Fibroblast of upper back skin (primary cell): ENCODE measurements around the gene RXRA.
A peak's percentile ranks its signal among the peaks of the same experiment; 100 is the strongest.

Experiments
- DNase-seq: peaks from one replicate; pipeline ENCODE4 v3.0.0-alpha.2; 2013

The RXRA gene

DNA sequence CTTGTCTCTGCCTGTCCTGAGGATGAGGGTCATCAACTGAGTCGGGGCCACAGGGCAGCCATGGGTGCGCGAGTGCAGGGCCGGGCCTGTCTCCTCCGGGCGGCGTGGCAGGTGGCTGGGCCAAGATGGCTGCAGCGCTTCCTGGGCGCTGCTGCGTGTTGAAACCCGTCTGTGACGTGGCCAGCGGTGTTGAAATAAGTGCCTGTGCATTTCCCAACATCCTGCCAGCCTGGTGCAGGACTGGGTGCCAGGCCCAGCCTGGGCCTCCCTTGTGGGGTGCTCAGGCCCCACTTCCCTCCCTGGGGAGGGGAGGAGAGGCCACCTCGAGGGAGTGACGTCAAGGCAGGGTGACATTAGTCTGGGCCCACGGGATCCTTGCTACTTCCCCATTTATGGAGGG is 45.5 kb downstream of the RXRA start:
- DNase-seq, result no peak

DNA sequence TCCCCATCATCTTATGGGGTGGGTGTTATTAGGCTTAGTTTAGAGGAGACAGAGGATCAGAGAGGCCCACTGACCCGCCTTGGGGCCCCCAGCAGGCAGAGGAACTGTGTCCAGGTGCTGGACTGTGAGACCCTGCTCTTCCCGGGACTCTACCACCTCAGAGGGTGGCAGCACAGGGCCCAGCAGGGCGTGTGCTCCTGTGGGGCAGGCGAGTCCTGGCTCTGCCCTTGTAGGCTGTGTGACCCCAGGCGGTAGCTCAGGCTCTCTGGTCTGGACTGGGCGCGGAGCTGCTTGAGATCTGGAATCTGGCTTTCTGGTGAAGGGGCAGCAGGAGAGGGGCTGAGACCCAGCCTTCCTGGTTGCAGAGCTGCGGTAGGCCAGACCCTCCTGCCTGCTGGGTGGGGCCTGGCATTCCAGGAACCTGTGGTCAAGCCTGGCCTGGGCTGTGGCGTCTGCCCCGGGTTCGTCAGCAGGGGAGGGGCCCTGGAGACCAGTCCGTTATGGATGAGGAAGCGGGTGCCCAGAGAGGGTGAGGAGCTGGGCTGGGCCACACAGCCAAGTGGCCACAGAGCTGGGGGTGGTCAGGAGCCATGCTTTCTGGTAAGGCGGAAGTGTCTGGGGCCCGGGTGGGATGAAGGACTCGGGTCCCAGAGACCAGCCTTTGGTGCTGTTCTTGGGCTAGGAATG is 46.5 kb downstream of the RXRA start:
- no peak for DNase-seq

DNA sequence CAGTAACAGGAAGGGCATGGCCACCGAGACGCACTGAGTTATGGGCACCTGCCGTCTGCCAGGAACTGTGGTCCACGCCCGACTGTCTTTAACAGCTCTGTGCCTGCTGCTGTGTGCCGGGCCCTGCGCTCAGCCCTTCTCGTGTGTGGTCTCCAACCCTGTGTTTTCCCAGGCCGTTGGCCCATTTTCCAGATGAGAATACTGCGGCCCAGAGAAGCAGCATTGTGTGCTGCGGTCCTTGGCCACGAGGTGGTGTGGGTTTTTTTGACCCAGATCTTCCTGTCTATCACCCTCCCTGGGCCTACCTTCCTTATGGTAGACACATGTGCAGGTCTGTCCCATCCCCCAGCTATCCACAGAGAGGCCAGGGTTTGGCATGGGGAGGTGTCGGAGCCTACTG is 47.0 kb downstream of the RXRA start:
- no peak for DNase-seq

DNA sequence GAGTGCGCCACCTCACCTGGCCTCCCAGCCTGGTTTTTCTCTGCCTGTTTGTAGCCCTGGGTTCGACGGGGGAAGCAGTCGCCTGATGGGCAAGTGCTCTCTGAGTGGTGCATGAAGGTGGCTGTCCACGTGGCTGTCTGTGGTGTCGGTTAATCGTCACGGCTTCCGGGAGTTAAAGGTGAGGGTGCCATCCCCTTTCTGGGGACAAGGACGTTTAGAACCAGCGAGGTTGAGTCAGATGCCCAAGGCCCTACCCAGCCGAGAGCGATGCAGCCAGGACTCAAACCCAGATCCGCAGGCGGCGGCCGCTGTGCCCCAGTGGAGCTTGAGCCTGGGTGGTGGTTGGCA is 47.7 kb downstream of the RXRA start:
- DNase-seq, result no peak

DNA sequence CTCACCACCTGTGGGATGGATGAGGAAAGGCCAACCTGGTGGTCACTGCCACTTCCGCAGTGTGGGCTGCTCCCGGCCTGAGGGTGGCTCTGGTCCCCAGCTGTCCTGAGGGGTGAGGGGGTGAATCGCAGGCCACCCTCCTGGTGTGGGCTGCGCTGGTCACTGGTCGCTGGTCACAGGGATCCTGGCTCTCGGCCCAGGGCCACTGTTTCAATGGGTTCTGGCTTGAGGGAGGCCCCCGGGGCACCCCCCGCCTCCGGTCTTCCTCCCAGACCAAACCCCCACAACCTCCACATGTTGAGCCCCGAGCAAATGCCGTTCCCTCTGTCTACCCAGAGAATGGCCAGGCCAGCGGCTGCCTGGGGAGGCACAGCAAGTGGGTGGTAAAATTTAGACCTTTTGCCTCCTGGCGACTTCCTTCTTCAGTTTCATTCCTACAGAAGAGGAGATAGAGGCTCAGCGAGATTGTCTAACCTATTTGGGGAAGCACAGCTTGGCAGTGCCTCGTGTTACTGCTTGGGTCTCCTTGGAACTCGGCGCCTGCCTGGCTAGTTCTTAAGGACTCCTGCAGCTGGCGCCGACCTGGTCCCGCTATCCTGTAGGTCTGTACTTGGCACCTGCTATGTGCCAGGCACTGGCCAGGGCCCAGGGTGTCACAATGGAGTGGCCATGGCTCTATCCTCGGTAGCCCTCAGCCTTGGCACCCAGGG is 48.2 kb downstream of the RXRA start:
- DNase-seq, result no peak

DNA sequence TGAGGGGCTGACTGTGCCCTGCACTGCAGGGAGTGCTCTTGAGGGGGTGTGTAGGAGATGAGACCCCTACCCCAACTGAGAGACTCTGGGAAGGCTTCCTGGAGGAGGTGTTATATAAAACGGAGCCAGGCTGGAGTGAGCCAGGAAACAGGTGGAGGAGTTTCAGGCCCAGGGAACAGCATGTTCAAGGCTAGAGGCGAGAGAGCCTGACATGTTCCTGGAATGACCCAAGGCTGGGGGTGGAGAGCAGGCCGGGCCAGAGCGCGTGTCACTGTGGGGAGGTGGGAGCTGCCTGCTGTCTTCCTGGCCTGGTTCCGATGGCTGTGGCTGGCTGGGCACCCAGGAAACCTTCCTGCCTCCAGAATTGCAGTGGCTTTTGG is 48.7 kb downstream of the RXRA start:
- DNase-seq, result no peak

DNA sequence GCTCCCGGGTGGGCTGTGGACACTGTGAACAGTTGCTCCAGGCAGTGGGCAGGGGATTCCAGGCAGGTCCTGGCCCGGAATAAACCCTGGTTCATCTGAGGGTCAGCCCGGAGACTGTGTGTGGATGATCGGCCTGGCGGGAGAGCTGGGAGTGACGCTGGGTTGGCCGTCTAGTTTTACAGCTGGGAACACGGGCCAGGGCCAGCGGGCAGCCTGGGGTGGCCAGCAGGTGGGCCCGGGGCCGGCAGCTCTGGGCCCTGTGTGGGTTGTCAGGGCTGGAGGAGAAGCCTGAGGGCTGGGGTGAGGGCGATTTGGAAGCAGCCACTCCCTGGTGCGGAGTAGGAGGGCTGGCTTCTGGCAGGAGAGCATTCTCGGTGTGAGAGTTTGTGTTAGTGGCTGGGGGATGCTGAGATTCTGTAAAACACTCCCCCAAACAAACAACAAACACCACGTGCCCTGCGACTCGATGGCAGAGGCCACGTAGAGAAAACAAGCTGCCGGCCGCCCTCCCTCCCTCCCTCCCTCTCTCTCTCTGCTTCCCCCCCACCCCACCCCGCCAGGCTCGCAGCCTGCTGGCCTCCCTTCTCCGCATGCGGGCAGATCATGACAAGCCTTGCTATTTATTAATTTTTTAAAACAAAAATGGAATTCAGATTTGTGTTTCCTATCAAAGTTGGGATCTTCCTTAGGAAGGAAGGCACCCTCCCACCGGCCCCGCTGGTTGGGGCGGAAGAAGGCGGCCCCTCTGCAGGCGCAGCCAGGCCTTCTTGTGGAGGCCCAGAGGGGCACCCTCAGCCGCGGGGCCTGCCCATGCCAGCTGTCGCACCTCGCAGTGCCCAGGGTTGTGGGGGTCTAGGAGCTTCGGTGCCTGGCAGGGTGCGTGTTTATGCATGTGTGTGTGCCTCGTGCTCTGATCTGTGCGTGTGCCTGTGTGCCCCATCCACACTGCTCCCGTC is 49.5 kb downstream of the RXRA start:
- DNase-seq, result no peak

DNA sequence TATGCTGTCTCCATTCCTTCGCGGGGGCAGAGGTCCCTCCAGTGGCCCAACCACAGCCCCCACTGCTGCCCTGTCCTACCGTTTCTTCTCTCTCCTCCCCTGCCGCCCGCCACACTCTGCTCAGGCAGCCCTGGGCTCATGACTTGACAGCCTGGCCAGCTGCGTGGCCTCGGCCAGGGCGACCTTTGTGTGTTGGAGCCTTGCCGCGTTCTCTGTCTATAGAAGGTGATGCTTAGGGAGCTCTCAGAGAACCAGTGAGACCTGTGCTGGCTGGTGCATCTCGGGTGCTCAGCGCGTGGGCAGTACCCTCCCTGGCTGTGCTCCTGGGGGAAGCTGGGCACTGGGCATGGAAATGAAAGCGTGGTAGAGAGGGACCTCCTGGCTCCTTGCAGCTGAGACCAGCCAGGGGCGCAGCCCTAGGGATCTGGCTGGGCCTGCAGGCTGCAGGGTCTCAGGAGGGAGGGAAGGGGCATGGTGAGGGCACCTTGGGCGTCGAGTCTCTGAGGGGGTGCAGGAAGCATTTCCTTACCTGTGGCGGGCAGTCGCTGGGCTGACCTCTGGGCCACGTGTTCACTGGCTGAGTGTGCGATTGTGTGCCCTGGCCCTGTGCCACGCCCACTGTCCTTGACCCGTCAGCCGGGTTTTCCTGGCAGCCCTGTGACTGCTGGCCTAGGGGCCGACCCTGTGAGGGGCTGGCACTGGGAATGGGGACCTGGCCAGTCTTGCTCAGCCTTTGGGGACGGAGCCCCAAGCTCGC is 50.3 kb downstream of the RXRA start:
- no peak for DNase-seq

DNA sequence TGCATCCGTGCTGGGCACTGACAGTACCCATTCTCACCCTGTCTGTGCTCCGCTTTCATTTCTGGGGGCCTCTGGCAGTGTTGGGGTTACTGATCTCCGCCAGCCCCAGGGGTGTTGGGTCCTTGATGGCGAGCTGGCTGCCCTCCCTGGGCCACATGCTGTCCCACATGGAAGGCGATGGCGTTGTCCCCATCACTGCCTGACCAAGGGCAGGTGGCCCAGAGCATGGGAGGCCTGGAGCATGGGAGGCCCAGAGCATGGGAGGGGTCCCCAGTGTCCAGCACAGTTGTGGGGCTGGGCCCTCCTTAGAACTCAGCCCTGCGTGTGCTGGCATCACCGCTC is 50.9 kb downstream of the RXRA start:
- no peak for DNase-seq

DNA sequence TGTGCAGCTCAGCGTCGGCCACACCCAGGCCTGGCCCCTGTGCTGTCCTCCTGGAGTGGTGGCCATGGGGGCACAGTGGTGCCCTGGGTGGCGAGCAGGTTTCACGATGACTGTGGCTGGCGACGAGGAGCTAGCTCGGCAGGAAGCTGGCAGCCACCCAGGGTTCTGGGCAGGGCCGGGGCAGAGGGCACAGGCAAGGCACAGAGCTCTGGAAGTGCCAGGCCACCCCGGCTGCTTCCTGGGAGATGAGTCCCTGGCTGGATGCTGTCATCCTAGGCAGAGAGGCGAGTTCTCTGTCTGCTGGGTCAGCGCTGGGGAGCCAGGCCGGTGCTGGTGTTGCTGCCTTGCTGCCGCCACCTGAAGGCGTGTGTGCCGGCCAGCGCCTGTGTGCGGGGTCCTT is 51.7 kb downstream of the RXRA start:
- DNase-seq, result no peak

DNA sequence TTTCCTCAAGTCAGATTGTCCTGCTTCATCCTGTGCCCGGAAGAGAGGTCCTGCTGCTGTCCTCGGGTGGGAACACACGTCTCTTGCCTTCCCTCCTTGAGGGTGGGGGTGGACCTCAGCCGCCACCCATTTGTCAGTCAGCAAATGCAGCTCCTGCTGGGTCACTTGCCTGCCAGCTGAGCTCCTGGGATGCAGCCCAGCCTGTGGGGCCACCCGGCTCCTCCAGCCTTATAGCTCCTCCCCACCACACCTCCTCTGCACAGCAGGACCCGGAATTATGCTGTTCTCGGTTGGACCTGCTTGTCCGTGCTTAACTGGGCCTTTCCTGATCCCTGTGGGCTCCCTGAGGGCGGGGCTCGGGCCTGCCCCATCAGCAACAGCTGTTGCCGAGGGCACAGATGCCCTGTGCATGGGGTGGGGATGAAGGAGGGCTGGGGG is 52.7 kb downstream of the RXRA start:
- DNase-seq, result peak; percentile 50

DNA sequence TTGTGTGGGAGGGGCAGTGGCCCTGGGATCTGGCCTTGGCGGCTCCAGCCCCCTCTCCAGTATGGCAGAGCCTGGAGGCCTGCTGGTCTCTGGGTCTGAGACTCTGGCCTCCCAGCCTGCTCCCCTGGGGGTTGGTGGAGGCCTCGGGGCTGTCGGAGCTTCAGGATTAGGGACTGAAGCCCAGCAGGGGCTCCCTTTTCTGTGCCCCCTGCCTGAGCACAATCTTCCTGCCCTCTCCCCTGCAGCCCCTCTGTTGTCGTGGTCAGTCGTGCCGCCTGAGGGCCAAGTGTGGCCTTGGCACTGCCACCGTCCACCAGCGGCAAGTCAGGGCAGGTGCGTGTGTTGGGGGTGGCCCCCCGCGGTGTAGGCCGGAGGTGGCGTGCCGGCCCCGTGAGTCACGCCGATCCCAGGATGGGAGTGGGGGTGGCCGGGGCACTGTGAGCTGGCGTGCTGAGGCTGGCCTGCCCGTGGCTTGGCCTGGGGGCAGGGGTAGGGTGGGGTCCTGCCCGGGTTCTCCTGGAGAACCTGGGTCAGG is 53.6 kb downstream of the RXRA start:
- DNase-seq, result no peak

DNA sequence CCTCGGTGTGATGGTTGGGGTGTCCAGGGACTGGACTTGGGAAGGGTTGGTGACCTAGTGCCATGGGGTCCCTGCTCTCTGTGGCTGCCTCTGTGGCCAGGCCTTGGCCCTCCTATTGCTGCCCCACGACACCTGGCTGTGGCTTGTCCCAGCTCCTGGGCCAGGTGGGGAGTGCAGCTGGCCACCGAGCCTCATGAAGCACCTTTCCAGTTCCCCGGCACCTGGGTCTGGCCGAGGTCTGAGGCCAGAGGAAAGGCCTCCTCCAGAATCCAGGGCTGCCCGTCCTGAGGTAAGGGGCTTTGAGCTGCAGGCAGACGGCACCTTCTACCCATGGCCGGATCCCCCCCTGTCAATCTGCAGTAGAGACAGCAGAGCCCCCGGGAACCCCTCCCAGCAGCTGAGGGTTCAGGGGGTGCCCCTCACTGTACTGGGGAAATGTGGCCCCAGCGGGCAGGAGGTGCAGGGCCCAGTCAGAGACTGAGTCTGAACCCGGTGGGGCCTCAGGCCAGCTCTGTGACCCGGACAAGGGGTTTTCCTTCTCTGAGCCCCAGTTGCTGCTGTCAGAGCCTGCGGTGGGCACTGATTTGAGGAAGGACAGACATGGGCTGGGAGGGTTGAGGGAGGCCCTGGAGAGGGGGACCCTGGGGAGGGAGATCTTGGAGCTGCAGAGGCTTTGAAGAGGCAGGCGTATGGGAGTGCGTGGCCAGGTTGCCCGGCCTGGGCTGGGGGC is 54.5 kb downstream of the RXRA start:
- DNase-seq, result no peak

DNA sequence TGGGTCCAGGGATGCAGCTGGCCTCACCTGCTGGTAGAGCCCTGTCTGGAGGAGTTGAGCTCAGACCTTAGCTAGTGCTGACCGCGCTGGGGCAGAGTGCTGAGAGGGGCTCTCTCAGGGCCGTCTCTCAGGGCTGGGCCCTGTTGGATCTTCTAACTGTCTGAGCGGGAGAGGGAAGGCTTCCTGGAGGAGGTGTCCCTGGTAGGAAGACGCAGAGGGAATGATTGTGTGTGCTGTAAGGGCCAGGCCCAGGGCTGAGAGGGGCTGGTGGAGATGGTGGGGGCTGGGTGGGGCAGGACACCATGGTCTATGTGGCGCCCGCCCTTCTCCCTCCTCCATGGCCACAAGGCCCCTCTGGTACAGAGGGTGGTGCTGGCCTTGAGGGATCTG is 55.0 kb downstream of the RXRA start:
- DNase-seq, result no peak

DNA sequence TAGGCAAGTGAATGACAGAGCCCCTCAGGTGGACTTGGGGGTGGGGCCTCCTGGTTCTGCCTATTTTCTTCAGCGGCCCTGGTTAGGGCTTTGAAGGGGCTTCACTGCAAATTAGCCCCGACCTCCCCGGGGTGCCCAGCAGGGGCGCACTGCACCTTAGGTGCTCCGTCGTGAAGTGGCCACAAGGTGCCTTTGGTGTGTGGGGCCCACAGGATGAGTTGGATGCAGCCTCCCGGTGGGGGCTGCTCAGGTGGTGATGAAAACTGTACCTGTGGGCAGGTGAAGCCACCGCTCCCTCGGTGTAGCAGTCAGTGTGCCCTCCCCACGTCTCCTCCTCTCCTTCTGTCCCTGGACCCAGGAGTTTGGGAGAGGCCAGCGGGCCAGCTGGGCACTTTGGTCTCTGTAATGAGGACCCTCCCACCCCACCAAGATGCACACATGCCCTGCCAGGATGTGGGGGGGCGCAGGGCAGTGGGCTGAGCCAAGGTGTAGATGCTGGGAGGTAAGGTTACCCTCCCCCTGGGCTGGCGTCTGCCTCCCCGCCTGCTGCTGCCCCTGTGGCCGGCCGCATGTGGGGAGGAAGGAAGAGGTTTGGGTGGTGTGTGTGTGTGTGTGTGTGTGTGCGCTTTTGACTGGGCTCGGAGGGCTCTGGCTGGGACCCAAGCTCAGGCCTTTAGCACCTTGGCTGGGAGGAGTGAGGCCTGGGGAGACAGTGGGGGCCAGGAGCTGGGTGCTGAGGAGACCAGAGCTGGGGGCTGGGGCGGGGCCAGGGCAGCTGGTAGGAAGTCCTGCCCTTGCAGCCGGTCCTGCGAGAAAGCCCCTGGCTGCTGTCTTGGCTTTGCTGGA is 55.6 kb downstream of the RXRA start:
- DNase-seq, result no peak

DNA sequence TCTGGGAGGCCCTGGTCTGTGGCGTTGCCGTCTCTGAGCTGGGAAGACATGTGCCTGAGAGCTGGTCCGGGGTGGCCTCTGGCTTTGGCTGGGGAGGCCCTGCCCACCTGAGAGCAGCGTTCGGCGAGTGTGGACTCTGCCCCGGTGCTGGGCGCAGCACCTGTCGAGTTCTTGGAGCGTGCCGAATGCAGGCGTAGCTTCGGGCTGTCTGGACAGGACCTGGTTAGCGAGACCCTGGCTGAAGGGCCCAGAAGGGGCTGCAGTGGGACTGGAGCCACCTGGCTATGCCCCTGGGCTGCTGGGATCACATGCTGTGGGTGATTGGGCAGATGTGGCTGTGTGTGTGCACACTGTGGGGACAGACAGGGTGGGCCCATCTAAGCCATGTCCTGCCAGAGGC is 56.5 kb downstream of the RXRA start:
- no peak for DNase-seq

DNA sequence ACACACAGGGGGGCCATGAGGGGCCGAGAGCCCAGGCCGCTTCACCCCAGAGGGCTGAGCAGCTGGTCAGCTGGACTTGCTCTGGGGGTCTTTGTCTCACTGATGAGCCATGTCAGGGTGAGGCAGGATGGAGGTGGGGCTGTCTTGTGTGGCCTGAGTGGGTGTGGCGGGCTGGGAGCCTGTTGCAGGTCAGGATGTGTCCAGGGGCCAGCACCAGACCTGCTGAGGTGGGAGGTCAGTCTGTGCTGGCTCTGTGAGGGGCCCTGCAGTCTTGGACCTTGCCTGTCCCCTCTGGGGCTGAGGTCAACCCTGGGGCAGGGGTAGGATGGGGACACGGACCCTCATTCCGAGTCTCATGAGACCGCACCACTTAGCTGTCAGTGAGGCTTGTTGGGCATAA is 56.9 kb downstream of the RXRA start:
- no peak for DNase-seq

DNA sequence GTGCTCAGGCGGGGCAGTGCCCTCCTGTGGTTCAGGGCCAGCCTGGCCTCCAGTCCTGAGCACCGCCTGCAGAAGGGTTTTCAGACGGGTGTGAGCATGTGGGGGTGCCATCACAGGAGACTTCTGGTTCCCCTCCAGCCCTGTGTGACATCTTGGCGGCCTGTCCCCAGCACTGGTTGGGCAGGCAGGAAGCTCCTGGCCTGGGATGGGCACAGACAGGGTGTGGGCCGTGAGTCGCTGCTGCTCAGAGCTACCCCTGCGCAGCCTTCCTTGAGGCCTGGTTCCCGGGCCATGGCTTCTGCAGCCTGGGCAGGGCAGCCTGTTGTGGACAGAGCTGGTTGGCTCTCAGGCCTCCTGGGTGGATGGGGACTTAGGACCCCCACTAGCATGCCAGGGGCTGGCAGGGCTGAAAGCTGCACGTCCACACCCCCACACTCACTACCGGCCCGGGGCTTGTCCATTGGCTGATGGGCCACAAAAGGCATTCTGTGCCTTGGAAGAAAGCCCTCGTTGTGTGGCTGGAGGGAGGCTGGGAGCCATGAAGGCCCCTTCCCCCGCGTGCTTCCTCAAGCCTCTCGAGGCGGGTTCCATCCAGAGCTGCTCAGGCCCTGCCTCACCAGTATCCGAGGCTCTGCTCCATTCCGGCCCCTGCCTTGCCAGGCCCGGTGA is 58.7 kb downstream of the RXRA start:
- peak; percentile 38 for DNase-seq

DNA sequence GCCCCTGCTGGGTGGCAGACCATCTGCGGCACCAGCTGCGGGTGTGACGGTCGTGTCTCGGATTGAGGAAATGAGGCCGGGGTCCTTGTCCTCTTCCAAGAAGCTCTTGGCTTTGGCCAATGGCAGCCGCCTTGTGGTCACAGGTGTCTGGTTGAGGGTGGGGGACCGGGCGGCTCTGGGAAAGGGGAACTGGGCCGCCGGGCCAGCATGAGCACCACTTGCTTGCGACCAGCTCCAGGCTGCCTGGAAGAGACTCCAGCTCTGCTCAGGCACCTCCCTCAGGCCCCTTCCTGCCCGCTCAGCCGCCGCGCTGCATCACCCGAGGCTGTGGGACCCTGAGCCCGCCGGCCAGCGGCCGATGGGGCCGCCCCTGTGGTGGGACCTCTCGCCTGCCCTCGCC is 59.7 kb downstream of the RXRA start:
- no peak for DNase-seq

DNA sequence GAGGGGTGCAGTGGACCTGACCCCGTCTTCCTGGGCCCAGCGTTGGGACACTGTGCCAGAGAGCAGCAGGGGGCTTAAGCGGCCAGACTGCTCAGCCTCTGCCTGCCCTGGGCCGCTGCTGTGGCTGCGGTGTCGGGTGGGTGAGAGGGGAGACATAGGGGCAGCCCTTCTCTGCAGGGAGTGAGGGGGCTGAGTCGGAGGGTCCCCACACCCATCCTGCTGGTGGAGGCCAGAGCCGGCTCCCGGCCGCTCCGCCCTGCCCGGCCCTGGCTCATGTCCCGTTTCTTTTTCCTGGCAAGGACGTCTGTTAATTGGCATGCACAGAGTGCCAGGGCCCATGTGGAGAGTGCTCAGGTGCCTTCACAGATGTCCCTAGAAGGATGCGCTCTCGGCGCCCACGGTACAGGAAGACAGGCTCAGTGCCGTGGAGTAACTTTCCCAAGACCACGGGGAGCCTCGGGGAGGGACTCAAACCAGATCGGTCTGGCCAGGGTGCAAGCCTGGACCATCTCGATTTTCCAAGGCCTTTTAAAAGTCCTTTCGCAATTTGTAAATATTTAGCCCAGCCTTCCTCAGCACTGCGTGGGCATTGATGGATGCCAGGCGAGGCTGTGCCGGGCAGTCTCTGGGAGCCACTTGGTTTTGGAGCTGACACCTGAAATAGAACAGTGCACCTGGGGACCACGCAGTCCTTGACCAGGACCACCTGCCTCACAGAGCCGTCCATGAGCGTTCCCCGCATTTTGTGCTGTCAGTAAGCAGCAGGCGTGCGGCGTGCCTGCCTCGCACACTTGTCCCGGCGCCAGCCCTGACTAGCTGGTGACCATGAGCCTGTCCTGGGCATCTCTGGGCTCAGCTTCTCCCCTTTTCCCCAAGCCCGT is 60.9 kb downstream of the RXRA start:
- DNase-seq, result no peak
